HepG2 (cell line): ENCODE data around the gene DNAJC15. TPM values are rescaled to one million over a fixed set of nuclear protein-coding genes. Genes with fewer than 3 reads are reported as not detected.

Experiments used
- ATAC-seq: fragments of 200-7000 bp; cut with Tn5 transposase; 3 replicates; pipeline ENCODE4 v1.9.1; 2020; ENCODE audit warnings: mild to moderate bottlenecking, moderate library complexity
- BruUV-seq: library from RNA; stranded (reverse); fragments of 400-500 nt; replicated peaks from 2 replicates; lab custom pipeline; 2021; lab: Mats Ljungman, UMichigan
- CTCF ChIA-PET: fragments of 300-600 bp; formaldehyde crosslinking; extraction: SDS; loops from one replicate; lab custom pipeline; 2021; ENCODE audit warnings: low total read pairs, inconsistent platforms, low intra/inter-chr PET ratio; lab: Yijun Ruan, JAX
- POLR2A ChIA-PET: fragments of 350-600 bp; sonication (Branson Sonifier 250); formaldehyde crosslinking; loops from one replicate; lab custom pipeline; 2020; ENCODE audit warnings: antibody characterized with exemption, inconsistent platforms; lab: Yijun Ruan, JAX
- DNase-seq: peaks from one replicate; pipeline ENCODE4 v3.0.0-alpha.2; 2015; ENCODE audit warnings: low spot score
- FAIRE-seq: peaks from 3 replicates; lab custom pipeline; 2011; peaks lifted over from hg19 to GRCh38; lab: Jason Lieb, UNC
- H2AFZ ChIP-seq: one replicate; pipeline ENCODE4 v1.6.1; 2011; ENCODE audit warnings: low read length, inconsistent platforms
- H3K27ac ChIP-seq: fragments of 300-600 bp; 3 replicates; pipeline ENCODE4 v1.8.0; 2011; ENCODE audit warnings: mixed run types, mild to moderate bottlenecking, mixed read lengths, low read length, inconsistent platforms; ENCODE audit not compliant: insufficient read depth; ENCODE audit errors: extremely low read length
- H3K27me3 ChIP-seq, 2 experiments: fragments of 200-600 bp in 1 of 2; 2 replicates in 1 of 2; 3 replicates in 1 of 2; pipeline versions ENCODE4 v1.6.0 to v1.8.0; 2011; ENCODE audit warnings: low read length in 2 of 2, mild to moderate bottlenecking in 2 of 2, moderate library complexity in 2 of 2, inconsistent platforms in 1 of 2; ENCODE audit not compliant: insufficient read depth in 2 of 2, control insufficient read depth in 1 of 2
- H3K36me3 ChIP-seq, 2 experiments: fragments of 200-600 bp in 1 of 2; replicated peaks in 1 of 2; 2 replicates in 1 of 2; 3 replicates in 1 of 2; pipeline versions ENCODE4 v1.5.1 to v1.8.0; 2011; ENCODE audit warnings: low read length in 2 of 2, inconsistent platforms in 1 of 2; ENCODE audit not compliant: insufficient read depth in 2 of 2, control insufficient read depth in 1 of 2
- H3K4me1 ChIP-seq: 2 replicates; pipeline ENCODE4 v1.5.1; 2012; ENCODE audit warnings: low read length, inconsistent platforms; ENCODE audit not compliant: insufficient read depth
- H3K4me2 ChIP-seq: 2 replicates; pipeline ENCODE4 v1.6.0; 2011; ENCODE audit warnings: low read depth, low read length, inconsistent platforms
- H3K4me3 ChIP-seq, 3 experiments: fragments of 200-600 bp in 1 of 3; sonication (generic), shearing (Covaris generic) in 1 of 3; replicated peaks in 1 of 3; 2 replicates each; pipeline ENCODE4 v1.5.1; 2011 to 2016; ENCODE audit warnings: low read length in 3 of 3, inconsistent platforms in 2 of 3, low read depth in 2 of 3, mild to moderate bottlenecking in 2 of 3, control low read depth in 1 of 3, mixed read lengths in 1 of 3; ENCODE audit not compliant: insufficient read depth in 1 of 3
- H3K79me2 ChIP-seq: one replicate; pipeline ENCODE4 v1.6.1; 2011; ENCODE audit warnings: low read length, inconsistent platforms; ENCODE audit not compliant: insufficient read depth
- H3K9ac ChIP-seq: 2 replicates; pipeline ENCODE4 v1.6.0; 2011; ENCODE audit warnings: mild to moderate bottlenecking, low read depth, low read length, inconsistent platforms; ENCODE audit not compliant: insufficient read depth
- H3K9me3 ChIP-seq: 2 replicates; pipeline ENCODE4 v1.5.1; 2012; ENCODE audit warnings: mild to moderate bottlenecking, low read length
- H4K20me1 ChIP-seq: 2 replicates; pipeline ENCODE4 v1.6.0; 2011; ENCODE audit warnings: inconsistent platforms, mild to moderate bottlenecking, low read length, moderate library complexity; ENCODE audit not compliant: insufficient read depth
- ELF1 ChIP-seq: sonication (generic); formaldehyde crosslinking; IDR thresholded peaks from 2 replicates; pipeline ENCODE4 v1.4.0; 2020; ENCODE audit warnings: missing genetic modification reagents
- MLX ChIP-seq: IDR thresholded peaks from 2 replicates; pipeline ENCODE4 v1.6.1; 2016
- SSRP1 ChIP-seq: IDR thresholded peaks from 2 replicates; pipeline ENCODE4 v1.6.1; 2016; ENCODE audit warnings: control low read depth
- ZBTB34 ChIP-seq: sonication (generic); formaldehyde crosslinking; IDR thresholded peaks from 2 replicates; pipeline ENCODE4 v1.8.0; 2022; ENCODE audit warnings: mild to moderate bottlenecking, missing genetic modification reagents
- ZFP36L1 ChIP-seq: sonication (generic); formaldehyde crosslinking; IDR thresholded peaks from 2 replicates; pipeline ENCODE4 v1.8.0; 2022; ENCODE audit warnings: mild to moderate bottlenecking, missing genetic modification reagents, moderate library complexity
- ZFP90 ChIP-seq: sonication (generic); formaldehyde crosslinking; IDR thresholded peaks from 2 replicates; pipeline ENCODE4 v1.8.0; 2022; ENCODE audit warnings: missing genetic modification reagents, mild to moderate bottlenecking, inconsistent platforms, borderline replicate concordance
- ZFY ChIP-seq: sonication (generic); formaldehyde crosslinking; IDR thresholded peaks from 2 replicates; pipeline ENCODE4 v1.4.0; 2020; ENCODE audit warnings: missing genetic modification reagents
- ZGPAT ChIP-seq: IDR thresholded peaks from 2 replicates; pipeline ENCODE4 v1.6.1; 2016; ENCODE audit warnings: mild to moderate bottlenecking
- ZHX2 ChIP-seq, 2 experiments: sonication (generic) in 1 of 2; formaldehyde crosslinking in 1 of 2; IDR thresholded peaks; 2 replicates each; pipeline versions ENCODE4 v1.6.1 to v1.9.0; 2014 to 2022; ENCODE audit warnings: antibody characterized with exemption in 1 of 2, borderline replicate concordance in 1 of 2, inconsistent platforms in 1 of 2, low read depth in 1 of 2, missing genetic modification reagents in 1 of 2
- ZNF101 ChIP-seq: sonication (generic); formaldehyde crosslinking; IDR thresholded peaks from 2 replicates; pipeline ENCODE4 v1.4.0; 2020; ENCODE audit warnings: mild to moderate bottlenecking, low read depth, missing genetic modification reagents, borderline replicate concordance
- ZNF713 ChIP-seq: sonication (generic); formaldehyde crosslinking; IDR thresholded peaks from 2 replicates; pipeline ENCODE4 v1.4.0; 2020; ENCODE audit warnings: mild to moderate bottlenecking, missing genetic modification reagents
- WGBS: methylation state at CpG from one replicate; pipeline ENCODE4 v1.1.6; 2017; ENCODE audit warnings: low lambda C conversion rate; 5-methylcytosine and 5-hydroxymethylcytosine counted together
- in situ Hi-C: cut with HindIII; loops from 2 replicates; pipeline ENCODE4 v1.10.0; 2017; ENCODE audit warnings: low pct_unique_long_range_greater_than_20kb; ENCODE audit not compliant: extremely low pct_ligation_motif_present
- intact Hi-C: fragments of 100-400 bp; cut with micrococcal nuclease; formaldehyde crosslinking; loops from one replicate; pipeline ENCODE4 v1.10.0; 2022; ENCODE audit not compliant: unreplicated experiment
- polyA plus RNA-seq, 8 experiments: library from polyadenylated mRNA; depleted of rRNA in 3 of 8; stranded (reverse) in 7 of 8; unstranded in 1 of 8; fragments of >200 nt; fragmentation: Illumina TruSeq in 4 of 8; extraction: Trizol in 4 of 8; gene quantifications; 2 replicates each; pipeline versions ENCODE4 v1.2.1 to v1.2.3, GENCODE V29; 2011 to 2016; ENCODE audit warnings: low read depth in 4 of 8, missing spikeins in 1 of 8, mixed read lengths in 1 of 8; ENCODE audit not compliant: insufficient read depth in 1 of 8
- total RNA-seq, 5 experiments: library from RNA; depleted of rRNA; stranded (reverse); fragments of >200 nt; fragmentation: Illumina TruSeq; extraction: Trizol; gene quantifications; 2 replicates each; pipeline ENCODE4 v1.2.3, GENCODE V29; 2016; ENCODE audit warnings: low read depth in 1 of 5

Gene DNAJC15
- total and polyA plus RNA-seq, 2 of the 13 experiments (the other 11 are each of a cell fraction or from before 2014, with no cell fraction given), result 23.0 to 31.9 TPM

- TF ChIP-seq ZBTB34 (CRISPR knock-in tag), result no peak
Observed at GRCh38 chr13:42985312-42986175, 37.8 kb upstream of the DNAJC15 start (continued).

GRCh38 chr13:42986176-42986574, 37.2 kb upstream of the DNAJC15 start:
- Histone ChIP-seq H2AFZ (peak overlapping the region; percentile 33), H3K4me1 (peaks cover 13% of the 10 kb centered on the region), H3K36me3 (no peaks in the 10 kb centered on the region), H3K27ac (no peak overlapping the region), H3K9ac (no peak overlapping the region), H3K79me2 (no peaks in the 10 kb centered on the region), H3K4me3 (0 out of 6 replicates have a peak overlapping the region, but pooled peaks of 1 of the 3 experiments have one; percentile 9), H3K9me3 (no peaks in the 10 kb centered on the region), H4K20me1 (no peaks in the 10 kb centered on the region), H3K4me2 (peak overlapping the region; percentile 57), H3K27me3 (peaks cover 0 to 4% of the 10 kb centered on the region in 2 experiments; a peak in 1 of 5 replicates)
- no peak for DNase-seq
- 40% methylated on average over 4 of the region's 7 CpGs for WGBS
- ChIA-PET CTCF (no interaction called here), POLR2A (interaction anchor here (1.1 kb wide), 1 partner anchor 37 kb away, joined by 3 read pairs; the partner anchor contains the start of gene DNAJC15)
- FAIRE-seq, result no peak
- in situ Hi-C loops, result no loop called here
- TF ChIP-seq ZNF101 (CRISPR knock-in tag), result no peak
- no peak for TF ChIP-seq ZFY (CRISPR knock-in tag)
- TF ChIP-seq ZNF713 (CRISPR knock-in tag), result no peak
- TF ChIP-seq ZHX2 (IDR thresholded peaks at IDR 0.05; ENCODE audit: low read depth), result no peak
- TF ChIP-seq ZHX2 (CRISPR knock-in tag; IDR thresholded peaks at IDR 0.05; ENCODE audit: borderline replicate concordance), result no peak
- no peak for TF ChIP-seq ZGPAT (CRISPR knock-in tag)
- TF ChIP-seq ZFP36L1, result no peak
- no peak for TF ChIP-seq ELF1
- TF ChIP-seq ZFP90 (CRISPR knock-in tag), result no peak
- no peak for TF ChIP-seq MLX (CRISPR knock-in tag)
- no peak for TF ChIP-seq SSRP1 (CRISPR knock-in tag)
- no peak for ATAC-seq
- no TSS peak for BruUV-seq
- intact Hi-C loops, result no loop called here
